NCI-H82 treated with DMSO at 0.1 percent for 48 hours (cell line): Measurements from ENCODE around the gene ADORA1.

Source experiments
- DNase-seq: peaks from one replicate; lab custom pipeline; 2025; ENCODE audit not compliant: unreplicated experiment; lab: John Stamatoyannopoulos, UW

ADORA1 gene

DNA sequence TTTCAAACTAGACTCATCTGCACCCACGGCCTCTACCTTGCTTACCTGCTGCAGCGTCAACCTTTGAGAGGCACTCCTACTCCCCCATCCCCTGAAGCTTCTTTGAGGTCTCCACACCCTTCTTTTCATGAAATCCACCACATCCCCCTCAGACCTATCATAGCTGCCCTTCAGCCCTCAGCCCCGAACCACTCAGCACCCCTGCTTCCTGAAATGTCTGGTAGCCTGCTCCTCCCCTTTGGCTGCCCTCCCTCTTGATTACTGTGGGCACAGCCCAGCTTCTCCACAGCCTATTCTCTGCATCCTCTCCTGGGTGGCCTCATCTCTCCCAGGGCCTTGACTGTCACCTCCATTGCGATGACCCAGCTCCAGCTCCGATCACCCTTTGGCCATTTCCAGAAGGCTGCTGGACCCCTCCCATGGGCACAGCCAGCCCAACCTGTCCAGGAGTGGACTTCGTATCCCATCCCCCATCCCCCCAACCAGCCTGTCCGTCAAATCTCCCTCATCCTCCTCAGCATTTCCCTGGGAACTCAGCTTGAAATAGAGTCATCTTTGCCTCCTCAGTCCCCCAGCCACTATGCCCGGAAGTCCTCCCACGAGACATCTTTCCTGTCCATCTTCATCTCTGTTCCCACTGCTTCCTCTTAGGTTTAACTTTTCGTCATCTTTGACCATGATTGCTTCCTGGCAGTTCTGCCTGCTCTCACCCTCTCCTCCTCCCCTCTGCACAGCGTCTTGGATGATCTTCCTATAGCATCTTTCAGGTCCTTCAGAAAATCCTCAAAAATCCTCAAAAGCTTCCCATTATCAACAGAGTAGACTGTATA, 6.1 kb upstream of the ADORA1 start:
- DNase-seq: no peak

DNA sequence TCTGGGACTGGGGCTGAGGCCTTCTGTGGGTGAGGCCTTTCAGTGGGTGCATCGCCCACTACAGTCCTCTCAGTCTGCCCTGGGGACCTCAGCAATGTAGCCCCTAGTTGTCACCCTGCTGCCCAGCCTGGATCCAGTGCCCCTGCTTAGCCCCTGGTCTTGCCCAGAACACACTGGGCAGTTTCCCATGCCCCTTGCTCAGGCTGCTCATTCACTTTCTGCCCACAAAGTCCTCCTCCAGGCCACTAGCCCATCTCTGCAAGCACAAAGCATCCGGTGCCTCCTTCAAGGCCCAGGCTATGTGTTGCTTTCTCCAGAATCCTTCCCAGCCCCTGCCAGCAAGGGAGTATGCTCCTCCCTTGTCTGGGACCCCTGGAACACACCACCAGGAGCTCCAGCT, 5.4 kb upstream of the ADORA1 start:
- no peak for DNase-seq

DNA sequence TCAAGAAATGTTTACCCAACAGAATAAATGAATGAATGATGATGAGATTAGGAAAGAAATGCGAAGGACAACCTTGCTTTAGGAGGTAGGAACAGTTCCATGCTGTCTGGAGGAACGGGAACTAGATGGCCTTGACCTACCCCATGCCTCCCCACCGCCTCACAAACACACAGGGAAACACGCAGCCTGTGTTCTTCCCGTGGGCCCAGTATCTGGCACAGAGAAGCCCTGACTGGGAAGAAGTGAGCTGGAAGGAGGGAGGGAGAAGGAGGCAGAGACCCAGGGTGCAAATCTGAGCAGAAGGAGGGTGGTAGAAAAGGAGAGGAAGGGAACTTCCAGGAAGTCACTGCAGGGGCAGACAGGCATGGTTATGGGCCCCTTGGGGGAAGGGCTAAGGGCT, 3.5 kb upstream of the ADORA1 start:
- DNase-seq: no peak

DNA sequence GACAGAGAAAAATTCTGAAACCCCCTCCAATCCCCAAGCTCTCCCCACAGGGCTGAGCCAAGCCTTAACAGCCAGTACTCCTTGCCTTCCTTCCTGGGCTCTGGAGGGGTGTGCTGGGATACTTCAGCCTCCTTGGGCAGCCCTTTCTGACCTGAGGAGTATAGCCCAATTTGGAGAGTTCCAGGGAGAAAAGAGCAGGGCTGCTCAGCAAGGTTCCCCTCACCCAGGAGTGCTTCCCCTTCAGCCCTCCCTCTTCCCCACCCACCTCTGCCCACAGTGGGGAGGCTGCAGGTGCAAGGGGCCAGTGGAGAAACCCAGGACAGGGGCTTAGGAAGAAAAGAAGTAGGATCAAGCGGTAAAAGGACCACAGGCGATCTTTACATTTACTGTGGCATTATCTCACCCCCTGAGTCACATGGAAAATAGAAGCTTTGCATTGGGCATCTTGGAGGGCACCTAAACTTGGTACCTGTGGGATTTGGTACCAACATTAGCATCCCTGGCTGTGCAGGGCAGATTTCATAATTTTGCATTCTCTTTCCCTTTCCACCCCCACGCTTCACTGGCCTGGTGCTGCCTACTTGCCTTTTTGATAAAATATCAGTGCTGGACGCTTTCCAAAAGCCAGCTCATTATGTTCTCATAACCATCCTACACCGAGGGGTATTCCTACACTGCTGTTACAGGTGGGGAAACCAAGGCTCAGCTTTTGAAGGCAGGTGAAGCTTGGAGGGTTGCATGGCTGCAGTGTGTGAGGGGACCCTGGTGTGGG, 2.8 kb upstream of the ADORA1 start:
- DNase-seq: no peak

DNA sequence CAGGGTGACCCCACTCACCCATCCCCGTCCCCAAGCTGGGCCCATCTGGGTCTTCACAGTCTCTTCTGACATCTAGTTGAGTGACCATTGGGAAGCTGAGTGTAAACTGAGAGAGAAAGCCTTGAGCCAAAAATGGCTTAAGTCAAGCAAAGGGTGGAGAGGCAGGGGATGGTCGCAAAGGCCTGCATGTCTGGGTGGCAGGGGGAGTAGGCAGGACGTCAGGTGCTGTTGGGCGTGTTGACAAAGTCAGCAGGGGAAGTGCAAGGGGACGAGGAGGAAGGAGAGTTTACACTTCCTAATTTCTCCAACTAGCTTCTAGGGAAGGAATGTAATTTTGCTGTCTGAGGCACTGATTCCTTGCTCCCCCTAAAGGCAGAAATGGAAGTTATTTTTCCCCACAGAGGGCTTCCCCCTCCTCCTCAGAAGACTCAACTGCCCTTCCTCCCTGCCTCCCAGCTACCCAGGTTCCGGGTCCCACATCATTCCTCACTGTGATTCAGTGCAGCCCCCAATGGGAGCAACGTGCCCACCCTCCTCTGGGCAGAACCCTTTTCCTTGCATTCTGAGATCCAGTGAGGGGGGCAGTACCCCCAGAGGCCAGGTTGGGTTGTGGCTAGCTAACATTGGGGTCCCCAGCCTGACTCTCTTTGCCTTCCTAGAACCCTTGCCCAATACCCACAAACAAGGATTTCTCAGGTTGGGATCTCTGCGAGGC, 1.2 kb upstream of the ADORA1 start:
- DNase-seq: no peak

DNA sequence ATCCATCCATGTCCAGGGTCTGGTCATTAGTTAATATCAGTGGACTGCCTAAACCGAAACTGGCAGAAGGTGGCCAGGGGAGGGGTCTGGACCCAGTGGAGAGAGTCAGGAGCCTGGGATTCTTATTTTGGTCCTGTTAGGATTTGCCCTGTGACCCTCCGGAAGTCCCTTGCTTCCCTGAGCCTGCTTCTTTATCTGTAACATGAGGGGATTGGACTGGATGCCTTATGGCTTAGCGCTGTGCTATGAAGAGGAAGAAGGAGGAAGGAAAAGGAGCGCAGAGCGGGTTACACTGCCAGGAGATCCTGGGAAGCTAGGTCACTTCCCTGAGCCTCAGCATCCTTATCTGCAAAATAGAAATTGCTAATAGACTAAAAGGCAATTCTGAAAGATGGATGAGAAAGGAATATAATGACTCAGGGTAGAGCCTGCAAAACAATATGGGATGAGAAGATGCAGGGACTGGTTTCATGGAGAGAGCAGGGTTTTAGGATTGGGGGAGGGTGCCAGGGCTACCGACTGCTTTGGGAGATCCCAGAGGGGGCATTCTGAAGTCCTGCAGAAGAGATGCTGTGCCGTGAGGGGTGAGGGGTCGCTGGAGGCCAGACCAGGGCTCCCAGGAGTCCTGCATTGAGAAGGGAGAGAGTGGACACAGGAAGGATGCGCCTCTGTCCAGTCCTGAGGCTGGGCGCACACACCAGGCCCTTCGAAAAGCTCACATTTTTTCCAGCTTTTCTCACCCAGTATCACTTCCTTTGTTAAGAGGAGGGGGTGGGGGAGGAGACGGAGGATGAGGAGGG, 460 bp upstream of the ADORA1 start:
- DNase-seq: no peak

DNA sequence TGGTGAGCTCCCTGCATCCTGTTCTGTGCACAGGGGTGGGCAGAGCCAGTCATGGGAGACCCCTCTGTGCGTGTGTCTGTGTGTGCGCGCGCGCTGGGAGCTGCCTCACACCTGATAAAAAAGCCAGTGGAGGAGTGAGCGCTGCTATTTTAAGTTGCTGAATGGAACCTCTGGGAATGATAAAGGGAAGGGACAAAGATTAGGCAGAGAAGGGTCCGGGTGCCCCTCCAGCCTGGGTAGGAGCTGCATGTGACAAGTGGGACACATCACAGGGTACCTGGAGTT, 847 bp downstream of the ADORA1 start:
- DNase-seq: no peak

DNA sequence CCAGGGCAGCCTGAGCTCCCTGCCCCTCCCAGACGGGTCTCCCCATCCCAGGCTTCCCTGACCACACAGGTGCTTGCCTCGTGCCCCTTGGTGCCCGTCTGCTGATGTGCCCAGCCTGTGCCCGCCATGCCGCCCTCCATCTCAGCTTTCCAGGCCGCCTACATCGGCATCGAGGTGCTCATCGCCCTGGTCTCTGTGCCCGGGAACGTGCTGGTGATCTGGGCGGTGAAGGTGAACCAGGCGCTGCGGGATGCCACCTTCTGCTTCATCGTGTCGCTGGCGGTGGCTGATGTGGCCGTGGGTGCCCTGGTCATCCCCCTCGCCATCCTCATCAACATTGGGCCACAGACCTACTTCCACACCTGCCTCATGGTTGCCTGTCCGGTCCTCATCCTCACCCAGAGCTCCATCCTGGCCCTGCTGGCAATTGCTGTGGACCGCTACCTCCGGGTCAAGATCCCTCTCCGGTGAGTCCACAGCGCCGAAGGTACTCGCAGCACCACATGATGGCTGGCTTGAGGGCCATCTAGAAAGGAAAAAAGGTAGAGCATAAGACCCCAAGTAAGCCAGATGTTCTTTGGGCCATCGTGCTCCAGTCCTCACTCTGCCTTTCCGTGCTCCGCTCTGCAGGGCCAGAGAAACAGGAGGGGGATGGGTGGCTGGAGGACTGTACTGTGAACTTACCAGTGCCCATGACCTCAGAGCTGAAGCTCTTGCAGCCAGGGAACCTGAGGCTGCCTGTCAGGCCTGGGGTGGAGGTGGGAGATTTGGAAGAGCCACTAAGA, 1.4 kb downstream of the ADORA1 start:
- DNase-seq: no peak

DNA sequence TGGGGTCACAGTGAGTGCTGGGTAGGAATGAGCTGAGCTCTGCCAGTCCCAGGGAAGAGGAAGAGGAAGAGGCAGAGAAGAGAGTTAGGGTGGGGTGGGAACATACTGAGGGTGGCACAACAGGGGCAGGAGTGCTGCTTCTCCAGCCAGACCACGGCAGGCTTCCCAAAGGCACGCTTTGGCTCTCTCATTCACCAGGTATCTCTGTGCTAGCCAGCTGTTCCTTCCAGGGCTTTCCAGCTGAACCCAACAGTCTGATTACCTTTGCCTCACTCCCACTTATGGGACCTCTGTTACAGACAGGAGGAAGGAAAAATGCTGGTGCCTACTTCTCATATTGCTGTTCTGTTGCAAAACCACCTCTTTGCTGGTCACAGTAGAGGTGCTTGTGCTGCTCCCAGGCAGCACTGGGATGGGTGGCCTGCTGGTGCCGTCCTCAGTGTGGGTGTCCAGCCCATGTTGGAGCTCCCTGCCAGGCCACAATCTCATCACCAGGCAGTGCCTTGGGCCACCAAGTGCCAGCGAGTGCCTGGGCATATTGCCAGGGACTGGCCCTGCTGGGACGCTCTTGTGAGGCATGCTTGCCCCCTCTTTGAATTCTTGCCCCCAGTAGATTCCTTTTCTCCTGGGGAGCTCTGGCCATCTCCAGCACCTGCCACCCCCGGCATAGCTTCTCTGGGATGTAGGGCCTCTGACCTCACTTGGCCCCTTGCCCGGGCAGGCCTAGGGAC, 2.1 kb downstream of the ADORA1 start:
- no peak for DNase-seq

DNA sequence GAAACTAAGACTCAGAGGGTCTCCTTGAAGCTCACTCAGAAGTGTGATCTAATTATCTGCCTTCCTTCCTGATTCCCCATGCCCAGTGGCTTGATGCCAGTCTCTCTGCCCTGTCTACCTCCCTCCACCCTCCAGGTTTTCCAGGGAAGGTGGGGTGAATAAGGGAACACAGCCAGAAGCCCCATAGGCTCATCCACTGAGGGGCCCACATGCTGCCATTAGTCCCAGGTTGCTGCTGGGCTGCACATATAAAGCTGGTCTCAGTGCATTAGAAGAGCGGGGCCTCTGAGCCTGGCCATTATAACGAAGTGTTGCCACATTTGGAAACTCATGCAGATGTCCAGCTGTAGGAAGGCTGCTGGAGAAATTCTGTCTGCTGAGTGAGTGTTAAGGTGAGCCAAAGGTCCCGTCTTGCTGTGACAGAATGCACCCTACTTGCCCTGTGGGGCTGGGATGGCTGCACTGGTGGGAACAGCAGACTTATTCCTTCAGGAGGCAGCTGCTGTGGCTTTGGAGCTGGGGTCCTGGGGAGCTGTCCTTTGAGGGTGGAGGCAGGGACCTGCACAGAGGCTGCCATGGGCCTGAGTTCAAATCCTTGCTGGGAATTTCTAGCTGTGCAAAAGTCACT, 2.9 kb downstream of the ADORA1 start:
- no peak for DNase-seq

DNA sequence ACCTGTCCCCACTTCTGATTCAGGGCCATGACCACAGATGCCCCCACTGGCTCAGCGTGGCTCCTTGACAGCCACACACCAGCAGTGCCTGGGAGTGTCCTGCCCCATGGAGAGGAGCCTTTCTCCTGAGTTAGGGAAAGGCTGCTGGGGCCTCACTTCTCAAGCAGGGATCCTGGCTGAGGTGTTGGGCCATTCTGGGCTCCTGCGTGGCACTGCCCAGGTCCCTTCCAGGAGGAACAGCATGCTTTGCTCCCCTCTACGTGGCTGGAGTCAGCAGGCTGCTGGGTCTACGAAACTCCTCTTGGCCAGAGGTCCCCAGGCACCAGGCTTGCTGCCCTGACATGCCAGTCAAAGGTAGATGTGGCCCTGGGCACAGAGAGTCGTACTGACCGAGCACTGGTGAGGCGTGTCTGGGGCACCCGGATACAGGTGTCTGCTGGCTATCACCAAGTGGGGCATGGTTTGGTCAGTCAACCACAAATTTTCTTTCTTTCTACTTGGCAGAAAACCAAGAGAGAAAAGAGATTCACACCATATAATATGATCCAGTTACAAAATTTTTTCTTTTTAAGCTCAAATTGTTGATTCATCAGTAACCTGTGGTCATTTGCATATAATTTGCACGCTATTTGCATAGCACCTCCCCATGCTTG, 4.1 kb downstream of the ADORA1 start:
- no peak for DNase-seq

DNA sequence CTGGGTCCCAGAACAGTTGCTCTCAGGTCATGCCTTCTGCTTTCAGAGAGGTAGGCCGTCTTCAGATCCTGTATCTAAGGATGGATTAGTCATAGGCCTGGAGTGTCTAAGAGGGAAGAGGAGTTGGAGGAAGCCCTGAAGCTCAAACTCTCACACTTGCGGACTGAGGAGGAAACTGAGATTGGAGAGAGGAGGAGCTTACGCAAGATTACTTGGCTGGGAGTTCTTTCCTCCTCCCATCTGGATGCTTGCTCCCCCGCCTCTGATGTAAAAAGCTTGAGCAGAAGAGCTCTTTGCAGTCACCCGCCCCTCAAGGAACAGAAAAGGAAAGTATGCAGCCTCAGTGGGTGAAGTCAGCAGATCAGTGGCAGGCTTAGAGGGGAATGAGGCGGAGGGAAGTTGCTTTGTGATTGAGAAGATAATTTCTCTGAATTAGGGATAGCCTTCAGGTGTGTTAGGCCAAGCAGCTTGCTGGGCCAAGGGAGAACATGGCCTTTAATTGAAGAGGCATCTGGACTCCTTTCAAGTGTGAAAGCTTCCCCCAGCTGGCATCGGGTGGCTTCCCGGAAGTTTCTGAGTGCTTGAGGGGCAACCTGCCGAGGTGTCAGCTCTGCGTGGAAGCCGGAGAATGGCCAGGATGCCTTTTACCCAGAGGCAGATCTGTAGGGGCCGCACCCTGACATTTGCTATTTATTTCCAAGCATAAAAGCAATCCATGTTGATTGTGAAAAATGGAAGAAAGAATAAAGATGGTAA, 6.6 kb downstream of the ADORA1 start:
- DNase-seq: no peak

DNA sequence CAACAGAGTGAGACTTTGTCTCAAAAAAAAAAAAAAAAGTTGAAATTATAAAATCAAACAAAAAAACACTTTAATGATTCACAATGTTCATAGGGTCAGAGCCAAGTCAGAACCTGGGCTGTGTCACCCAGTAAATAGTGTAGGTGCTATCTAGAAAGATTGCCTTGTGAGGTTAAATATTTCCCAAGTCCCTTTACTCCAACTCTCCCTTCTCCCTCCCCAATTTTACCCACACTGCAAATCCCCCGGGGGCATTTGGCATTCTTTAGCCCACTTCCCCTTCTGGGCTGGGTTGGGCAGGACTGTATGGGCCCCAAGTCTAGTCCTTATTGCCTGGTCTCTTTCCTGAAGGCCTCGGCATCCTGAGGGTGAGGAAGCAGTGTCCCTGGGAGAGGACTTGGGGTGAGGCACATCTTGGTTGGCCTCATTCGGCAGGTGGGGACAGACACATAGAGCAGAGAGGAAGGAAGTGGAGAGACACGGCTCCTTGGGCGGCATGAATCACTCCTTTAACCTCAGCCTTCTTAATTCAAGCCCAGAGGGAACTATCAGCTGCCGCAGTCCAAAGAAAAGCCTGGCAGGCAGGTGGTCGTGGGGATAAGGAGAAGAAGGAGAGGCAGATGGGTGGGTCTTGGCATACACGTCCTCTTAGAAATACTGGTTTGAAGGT, 8.2 kb downstream of the ADORA1 start:
- DNase-seq: no peak

DNA sequence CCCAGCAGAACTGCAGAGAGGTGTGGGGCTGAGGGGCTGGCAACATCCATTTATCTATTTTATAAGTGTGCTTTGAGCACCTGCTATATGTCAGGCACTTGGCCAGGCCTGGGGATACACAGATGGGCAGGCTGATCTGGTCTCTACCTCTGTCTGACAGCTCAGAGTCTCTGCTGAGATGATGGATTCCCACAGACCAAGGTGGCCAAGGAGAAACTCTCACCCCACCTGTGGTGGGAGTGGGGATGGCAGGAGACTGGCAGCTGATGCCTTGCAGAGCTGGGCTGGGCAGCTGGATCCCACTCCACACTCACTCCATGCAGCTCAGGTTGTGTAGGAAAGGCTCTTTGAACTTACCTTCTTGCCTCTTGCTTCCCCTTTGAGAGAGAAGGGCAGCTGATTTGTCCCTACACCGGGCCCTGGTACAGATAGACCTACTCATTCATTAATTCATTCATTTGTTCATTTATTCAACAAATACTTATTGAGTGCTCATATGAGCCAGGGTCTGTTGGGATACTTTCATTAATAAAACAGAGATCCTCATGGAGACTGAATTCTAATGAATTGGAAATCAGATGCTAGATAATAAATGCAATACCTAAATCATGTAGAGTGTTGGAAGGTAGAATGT, 9.0 kb downstream of the ADORA1 start:
- DNase-seq: no peak

DNA sequence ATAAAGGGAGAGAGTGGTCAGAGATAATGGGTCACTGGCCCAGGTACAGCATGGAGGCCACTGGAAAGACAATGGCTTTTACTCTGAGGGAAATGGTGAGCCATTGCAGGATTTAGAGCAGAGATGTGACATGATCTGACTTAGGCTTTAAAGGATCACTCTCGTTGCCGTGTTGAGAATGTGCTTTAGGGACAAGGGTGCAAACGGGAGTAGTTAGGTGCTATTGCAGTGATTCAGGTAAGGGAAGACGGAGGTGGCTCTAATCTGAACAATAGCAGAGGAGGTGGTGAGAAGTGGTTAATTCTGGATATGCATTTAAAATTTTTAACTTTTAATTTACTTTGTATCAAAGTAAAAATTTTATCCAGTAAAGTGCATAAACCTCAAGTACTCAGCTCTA, 9.8 kb downstream of the ADORA1 start:
- no peak for DNase-seq

DNA sequence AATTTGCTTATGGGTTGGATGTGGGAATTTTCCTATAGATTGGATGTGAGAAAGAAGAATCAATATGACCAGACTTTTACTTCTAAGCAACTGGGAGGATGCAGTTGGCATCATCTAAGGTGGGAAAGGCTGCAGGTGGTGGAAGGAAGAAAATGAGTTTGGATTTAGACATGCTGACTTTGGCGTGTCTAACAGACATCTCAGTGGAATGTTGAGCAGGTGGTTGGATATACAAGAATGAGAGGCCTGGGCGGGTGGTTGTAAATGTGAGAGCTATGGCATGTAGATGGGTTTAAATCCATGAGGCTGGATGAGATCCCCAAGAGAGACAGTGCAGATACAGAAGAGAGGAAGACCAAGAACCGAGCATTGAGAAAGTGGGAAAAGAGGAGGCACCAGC, 10.5 kb downstream of the ADORA1 start:
- no peak for DNase-seq

DNA sequence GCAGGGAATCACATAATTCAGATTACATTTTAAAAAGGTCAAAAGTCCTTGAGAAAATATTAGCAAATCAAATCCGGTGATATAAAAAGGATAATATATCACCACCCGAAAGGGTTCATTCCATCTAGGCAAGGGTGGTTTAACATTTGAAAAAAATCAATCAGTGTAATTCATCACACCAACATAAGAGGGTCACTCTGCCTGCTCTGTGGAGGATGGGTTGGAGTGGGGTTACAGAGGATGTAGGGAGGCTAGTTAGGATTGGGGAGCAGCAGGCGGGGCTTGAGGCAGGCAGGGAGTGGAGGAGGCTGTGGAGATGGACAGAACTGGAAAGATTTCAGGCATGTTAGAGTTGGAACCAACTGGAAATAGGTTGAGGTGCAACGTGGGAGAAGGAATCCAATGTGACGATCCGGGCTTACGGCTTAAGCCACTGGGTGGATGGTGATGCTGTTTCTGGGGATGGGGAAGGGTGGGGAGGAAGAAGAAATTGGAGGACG, 12.5 kb downstream of the ADORA1 start:
- DNase-seq: no peak
